Epithelial cell of proximal tubule (primary cell): ENCODE measurements around the gene CEACAM18. TPM values are rescaled to one million over a fixed set of nuclear protein-coding genes. Genes with fewer than 3 reads are reported as not detected.
"Not testable (repeated sequence)": the region's sequence is repeated elsewhere in the genome, so short reads cannot be mapped to it uniquely, and the experiment has no call there.

Experiments used
- DNase-seq: peaks from one replicate; pipeline ENCODE4 v3.0.0-alpha.2; 2011; ENCODE audit warnings: low read depth
- H3K4me3 ChIP-seq: 2 replicates; pipeline ENCODE4 v1.5.1; 2011; ENCODE audit warnings: low read depth, mild to moderate bottlenecking, low read length
- CTCF ChIP-seq: conservative IDR thresholded peaks from 2 replicates; pipeline ENCODE4 v1.5.1; 2012; ENCODE audit warnings: low read depth, mild to moderate bottlenecking, low read length
- total RNA-seq: library from RNA; depleted of rRNA; stranded (reverse); fragments of >200 nt; gene quantifications from 2 replicates; pipeline ENCODE4 v1.2.3, GENCODE V29; 2015

The CEACAM18 gene
- total RNA-seq, 1 donor from 2014 or later = not detected

- DNase-seq = no peak
Measured at GRCh38 chr19:51440846-51441409, 37.4 kb upstream of the CEACAM18 start.

GRCh38 chr19:51441410-51442390, 36.6 kb upstream of the CEACAM18 start:
- no peak for TF ChIP-seq CTCF
- no peak for DNase-seq
- no peak overlapping the region for H3K4me3 ChIP-seq

More at GRCh38 chr19:51440846-51441409, 37.4 kb upstream of the CEACAM18 start:
- no peak overlapping the region for H3K4me3 ChIP-seq
- no peak for TF ChIP-seq CTCF

- DNase-seq, H3K4me3 ChIP-seq: not testable (repeated sequence)
Measured at GRCh38 chr19:51447510-51447909, 30.8 kb upstream of the CEACAM18 start.

- TF ChIP-seq CTCF = no peak
- no peak overlapping the region for H3K4me3 ChIP-seq
- no peak for DNase-seq
Measured at GRCh38 chr19:51448011-51448410, 30.3 kb upstream of the CEACAM18 start.

- H3K4me3 ChIP-seq = no peak overlapping the region
- no peak for TF ChIP-seq CTCF
Measured at GRCh38 chr19:51448411-51449016, 29.8 kb upstream of the CEACAM18 start.

GRCh38 chr19:51450730-51451307, 27.5 kb upstream of the CEACAM18 start:
- no peak overlapping the region for H3K4me3 ChIP-seq
- no peak for TF ChIP-seq CTCF
- DNase-seq = no peak

More at GRCh38 chr19:51448411-51449016, 29.8 kb upstream of the CEACAM18 start:
- DNase-seq = no peak
